GM19438 (cell line): Measurements from ENCODE around the gene SF3B1.
"Not testable (repeated sequence)": the region's sequence is repeated elsewhere in the genome, so short reads cannot be mapped to it uniquely, and the experiment has no call there.

Experiments
- ATAC-seq: cut with Tn5 transposase; IDR thresholded peaks from one replicate; pipeline ENCODE4 v1.9.1; 2021; ENCODE audit warnings: low read depth; ENCODE audit not compliant: unreplicated experiment

Gene SF3B1

DNA sequence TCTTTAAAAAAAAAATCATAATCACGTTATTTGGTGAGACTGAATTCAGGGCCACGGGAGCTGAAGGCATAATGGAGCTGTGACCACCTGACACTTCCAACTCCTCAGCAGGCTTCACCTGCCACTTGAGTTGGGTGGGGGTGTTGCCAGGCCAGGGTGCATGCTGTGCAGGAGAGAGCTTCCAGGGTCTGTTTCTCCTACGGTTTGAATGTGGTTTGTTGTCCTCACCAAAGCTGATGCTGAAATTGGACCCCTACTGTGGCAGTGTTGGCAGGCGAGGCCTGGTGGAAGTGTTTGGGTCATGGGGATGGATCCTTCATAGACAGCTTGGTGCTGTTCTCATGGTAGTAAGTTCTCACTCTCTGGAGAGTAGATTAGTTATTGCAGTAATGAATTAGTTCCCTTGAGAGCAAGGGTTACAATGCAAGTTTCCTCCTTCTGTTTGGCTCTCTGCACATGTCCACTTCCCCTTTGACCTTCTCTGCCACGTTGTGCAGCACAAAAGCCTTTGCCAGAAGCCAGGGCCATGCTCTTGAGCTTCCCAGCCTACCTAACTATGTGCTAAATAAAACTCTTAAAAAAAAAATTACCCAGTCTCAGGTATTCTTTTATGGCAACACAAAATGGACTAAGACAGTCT, 86.0 kb downstream of the SF3B1 start:
- ATAC-seq, result no peak

DNA sequence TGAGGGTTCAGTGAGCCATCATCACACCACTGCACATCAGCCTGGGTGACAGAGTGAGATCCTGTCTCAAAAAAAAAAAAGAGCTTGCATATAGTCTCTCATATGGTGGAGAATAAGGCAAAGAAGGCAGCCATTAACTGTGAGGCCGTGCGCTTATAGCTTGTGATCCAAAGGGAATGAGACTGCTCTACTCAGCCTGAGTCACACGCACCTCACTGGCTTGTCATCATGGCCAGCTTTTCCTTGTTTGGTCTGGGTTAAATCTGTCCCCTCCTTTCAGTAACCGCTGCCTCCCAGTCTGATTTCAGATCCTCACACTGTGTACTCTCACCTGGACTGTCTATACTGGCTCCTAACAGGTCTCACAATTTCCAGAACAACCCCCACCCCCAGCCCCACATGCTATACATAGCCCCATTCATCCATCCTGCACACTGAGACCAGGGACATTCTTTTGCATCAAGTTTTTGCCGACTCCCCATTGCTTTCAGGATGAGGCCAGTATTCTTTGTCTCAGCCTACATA, 88.9 kb downstream of the SF3B1 start:
- ATAC-seq, result no peak

DNA sequence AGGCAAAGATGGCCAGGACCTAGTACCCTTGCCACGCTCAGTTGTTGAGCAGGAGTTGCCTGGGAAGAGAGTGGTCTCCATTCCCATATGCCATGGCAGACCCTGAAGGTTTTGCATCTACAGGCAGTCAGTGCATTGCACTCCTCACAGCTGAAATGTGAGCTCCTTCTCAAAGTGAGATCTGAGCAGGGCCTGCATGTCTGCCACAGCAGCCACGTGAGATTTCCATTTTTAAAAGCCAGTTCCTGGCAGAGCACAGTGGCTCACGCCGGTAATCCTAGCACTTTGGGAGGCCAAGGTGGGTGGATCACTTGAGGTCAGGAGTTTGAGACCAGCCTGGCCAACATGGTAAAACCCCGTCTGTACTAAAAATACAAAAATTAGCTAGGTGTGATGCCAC, 90.9 kb downstream of the SF3B1 start:
- ATAC-seq, result not testable (repeated sequence)

DNA sequence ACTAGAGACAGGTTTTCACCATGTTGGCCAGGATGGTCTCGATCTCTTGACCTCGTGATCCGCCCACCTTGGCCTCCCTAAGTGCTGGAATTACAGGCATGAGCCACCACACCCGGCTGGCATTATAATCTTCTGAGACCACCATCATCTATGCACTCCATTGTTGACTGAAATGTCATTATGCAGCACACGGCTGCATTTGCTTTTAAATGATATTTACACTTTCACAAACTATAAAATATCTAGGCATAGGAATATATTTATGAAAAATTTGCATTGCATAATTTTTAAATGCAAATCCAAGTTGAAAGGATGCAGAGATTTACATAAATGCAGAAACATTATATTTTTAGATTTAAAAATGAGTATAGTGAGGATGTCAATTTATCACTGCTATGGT, 94.2 kb downstream of the SF3B1 start:
- no peak for ATAC-seq
